HG02870 (cell line): ENCODE results near the gene LTO1.

ENCODE experiments used
- ATAC-seq: cut with Tn5 transposase; IDR thresholded peaks from one replicate; pipeline ENCODE4 v1.9.1; 2021; ENCODE audit warnings: mild to moderate bottlenecking, moderate library complexity; ENCODE audit not compliant: unreplicated experiment

The LTO1 gene

DNA sequence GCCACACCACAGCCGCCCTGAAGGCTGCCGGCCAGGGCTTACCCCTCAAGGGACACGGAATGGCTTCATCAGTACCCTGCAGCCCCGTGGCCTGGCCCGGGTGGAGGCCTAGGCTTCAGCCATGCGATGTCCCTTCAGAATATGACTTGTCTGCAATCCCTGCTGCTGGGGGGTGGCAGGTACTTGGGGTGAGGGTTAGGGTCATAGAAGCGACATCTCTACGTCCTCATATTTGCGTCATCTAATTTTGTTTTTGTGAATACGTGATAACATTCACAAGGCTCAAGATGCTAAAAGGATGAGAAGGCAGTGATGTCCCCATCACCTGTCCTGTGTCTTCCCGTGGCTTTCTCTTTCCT lies 27.8 kb downstream of the LTO1 start:
- no peak for ATAC-seq

DNA sequence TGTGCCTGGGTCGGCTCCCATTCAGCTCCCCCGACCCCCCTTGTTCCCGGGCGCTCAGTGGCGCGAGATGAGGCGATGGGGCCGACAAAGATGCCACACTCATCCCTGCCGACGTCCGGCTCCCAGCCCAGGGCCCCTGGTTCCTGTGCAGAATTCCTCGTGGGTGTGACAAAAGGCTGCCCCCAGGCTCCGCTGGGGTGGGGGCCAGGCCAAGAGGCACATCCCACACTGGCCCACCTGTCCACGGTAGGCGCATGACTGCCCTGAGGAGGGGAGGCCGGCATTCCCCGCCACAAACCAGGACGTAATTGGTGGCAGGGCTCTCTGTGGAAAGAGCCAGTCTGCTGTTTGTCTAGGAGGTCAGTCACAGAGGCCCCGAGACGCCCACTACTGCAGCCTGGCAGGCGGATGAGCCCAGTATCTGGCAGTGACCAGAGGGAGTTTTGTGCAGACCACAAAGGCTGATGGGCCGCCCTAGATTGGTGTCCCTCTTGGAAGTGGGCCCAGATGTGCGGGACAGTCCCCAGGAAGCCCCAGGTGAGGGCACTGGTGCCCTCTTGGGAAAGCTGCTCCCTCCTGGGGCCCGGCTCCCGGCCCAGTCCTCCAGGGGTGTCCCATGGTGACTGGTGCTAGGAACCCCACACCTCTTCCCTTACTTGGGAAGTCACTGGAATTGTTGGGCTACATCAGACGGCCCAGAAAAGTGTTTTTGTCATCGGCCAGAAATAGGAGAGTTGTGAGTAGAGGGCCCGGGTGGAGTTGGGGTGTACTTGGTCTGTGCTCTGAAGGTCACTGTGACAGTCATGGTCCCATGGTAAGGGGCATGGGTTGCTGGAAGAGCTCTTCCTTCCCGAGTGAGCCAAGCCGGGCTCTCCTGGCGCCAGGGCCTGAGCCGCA lies 28.4 kb downstream of the LTO1 start:
- ATAC-seq: no peak

DNA sequence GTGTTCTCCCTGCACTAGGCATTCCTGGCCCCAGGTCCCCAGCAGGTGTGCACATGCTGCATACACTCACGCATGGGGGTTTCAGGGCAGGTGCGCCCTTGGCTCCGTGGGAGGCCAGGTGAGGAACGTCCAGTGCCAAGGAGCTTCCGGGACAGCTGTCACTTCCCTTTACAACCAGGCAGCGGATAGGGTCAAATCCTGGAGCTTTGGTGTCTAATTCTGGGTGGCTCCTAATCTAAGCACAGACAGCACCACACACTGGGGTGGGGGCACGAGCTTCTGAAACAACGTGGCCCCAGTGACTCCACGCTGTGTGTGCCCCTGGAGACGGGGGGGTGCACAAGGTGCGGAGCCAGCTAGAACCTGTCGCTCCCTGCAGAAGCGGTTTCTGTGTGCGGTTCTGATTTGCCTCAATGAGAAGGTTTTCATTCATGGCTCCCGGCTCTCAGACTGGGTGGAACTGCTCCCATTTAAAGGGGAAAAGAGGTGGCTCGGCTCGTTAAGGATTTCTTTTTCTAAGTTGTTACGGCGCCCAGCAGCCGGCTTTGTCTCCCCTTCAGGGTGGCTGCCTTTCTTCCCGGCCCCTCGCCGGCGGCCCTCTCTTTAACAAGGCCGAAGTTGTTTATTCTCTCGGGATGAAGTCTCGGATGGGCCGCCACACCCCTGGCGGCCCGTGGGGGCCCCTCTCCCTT lies 29.2 kb downstream of the LTO1 start:
- ATAC-seq: no peak

DNA sequence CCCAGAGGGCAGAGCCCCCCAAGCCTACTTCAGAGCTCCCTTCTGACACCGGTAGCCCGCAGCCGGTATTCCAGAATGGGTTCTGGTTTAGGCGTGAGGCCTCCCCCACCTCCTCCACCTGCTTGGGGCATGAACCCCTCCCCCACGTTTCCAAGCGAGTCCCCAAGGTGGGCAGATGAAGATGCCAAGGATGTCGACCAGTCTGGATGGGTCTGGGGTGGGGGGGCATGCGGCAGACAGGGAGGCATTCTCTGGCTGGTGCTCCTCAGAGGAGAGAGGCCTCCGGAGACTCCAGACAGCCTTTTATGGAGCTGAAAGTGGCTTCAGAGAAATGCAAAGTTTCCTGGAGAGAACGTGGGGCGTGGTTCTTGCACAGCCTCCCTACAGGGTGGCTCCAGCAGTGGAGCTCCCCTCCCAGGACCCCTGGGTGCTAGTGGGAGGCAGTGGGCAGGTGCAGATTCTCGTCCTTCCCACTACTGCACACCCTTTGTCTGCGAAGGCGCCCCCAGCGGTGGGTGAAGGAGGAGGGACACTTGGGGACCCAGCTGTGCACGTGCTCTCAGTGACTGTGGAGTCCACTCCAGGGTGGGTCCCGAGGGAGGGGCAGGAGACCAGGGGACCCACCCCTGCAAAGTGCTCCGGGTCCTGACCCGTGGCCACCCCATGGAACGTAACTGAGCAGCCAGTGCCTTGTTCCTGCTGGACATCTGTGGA lies 30.0 kb downstream of the LTO1 start:
- ATAC-seq: no peak

- no peak for ATAC-seq
These were observed 30.8 kb downstream of the LTO1 start for GRCh38 chr11:69644071-69644961.

- ATAC-seq: no peak
These were observed 31.5 kb downstream of the LTO1 start for GRCh38 chr11:69643646-69644045.

DNA sequence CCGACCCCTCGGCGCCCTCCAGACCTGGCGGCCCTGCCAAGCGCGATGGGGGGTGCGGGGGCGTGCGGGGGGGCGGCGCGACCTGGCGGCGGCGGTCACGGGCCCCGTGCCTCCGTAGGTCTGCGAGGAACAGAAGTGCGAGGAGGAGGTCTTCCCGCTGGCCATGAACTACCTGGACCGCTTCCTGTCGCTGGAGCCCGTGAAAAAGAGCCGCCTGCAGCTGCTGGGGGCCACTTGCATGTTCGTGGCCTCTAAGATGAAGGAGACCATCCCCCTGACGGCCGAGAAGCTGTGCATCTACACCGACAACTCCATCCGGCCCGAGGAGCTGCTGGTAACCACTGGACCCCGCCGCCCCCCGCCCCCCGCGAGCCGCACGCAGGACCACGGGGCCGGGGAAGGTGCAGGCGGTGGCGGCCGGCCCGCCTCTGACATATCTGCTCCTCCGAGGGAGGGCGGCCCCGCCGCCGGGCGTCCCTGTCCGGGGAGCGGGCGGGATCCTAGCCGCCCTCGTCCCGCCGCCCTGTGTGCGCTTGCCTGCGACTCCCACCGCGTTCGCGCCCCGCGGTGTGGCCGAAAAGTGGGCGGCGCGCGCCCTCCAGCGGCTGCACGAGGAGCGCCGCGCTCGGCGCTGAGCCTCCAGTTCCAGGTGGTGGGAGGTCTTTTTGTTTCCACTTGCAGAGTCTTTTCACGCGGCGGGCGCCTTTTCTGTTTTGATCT lies 32.1 kb downstream of the LTO1 start:
- ATAC-seq: no peak

- no peak for ATAC-seq
These were observed 32.6 kb downstream of the LTO1 start for GRCh38 chr11:69642549-69642912.

DNA sequence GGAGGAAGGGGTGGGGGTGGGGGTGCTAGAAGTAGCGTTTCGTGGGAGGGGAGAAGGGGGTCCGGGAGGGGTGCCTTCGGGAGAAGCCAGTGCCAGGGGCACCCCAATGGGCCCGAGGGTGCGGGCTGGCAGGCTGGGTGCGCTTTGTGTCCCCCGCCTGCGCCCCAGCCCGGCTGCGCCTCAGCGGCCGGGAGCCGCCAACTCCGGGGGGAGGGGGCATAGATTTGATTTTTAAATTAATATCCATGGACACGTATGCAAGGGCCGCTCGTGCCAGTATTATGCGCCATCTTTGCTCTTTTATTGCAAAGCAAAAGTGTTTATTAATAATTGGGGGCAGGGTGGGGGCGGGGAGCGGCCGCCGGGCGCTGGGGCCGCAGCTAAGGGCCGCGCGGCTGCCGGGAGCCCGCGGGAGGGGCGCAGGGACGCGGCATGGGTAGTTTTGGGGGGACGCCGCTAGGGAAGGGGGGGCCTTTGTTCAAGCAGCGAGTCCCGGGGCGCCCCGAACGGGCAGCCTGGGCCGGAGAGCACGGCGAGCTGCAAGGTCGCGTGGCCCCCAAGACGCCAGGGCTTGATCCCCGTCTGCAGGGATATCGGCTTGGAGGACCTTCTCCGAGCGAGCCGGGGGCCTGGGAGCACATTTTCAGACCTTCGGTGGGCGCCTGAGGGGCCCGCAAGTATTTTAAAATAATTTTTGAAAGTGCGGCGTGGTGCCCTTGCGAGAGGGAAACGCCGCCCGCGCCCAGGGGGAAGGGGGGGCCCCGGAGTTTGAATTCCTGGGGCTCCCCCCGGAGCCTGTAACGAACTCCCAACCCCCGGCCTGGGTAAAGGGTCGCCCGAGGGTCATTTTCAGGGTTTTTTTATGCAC lies 33.2 kb downstream of the LTO1 start:
- ATAC-seq: no peak

GRCh38 chr11:69640995-69641581 lies 34.1 kb downstream of the LTO1 start, which contains the start of gene CCND1:
Gene CCND1 (plus strand): TSS chr11:69641156. CDS start chr11:69641314, 158 bp downstream.
- no peak for ATAC-seq

- ATAC-seq: no peak
These were observed 34.7 kb downstream of the LTO1 start for GRCh38 chr11:69640260-69640994.

DNA sequence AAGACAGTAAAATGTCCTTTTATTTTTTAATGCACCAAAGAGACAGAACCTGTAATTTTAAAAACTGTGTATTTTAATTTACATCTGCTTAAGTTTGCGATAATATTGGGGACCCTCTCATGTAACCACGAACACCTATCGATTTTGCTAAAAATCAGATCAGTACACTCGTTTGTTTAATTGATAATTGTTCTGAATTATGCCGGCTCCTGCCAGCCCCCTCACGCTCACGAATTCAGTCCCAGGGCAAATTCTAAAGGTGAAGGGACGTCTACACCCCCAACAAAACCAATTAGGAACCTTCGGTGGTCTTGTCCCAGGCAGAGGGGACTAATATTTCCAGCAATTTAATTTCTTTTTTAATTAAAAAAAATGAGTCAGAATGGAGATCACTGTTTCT lies 35.3 kb downstream of the LTO1 start:
- ATAC-seq: no peak

- no peak for ATAC-seq
These were observed 36.0 kb downstream of the LTO1 start for GRCh38 chr11:69638941-69639681.

DNA sequence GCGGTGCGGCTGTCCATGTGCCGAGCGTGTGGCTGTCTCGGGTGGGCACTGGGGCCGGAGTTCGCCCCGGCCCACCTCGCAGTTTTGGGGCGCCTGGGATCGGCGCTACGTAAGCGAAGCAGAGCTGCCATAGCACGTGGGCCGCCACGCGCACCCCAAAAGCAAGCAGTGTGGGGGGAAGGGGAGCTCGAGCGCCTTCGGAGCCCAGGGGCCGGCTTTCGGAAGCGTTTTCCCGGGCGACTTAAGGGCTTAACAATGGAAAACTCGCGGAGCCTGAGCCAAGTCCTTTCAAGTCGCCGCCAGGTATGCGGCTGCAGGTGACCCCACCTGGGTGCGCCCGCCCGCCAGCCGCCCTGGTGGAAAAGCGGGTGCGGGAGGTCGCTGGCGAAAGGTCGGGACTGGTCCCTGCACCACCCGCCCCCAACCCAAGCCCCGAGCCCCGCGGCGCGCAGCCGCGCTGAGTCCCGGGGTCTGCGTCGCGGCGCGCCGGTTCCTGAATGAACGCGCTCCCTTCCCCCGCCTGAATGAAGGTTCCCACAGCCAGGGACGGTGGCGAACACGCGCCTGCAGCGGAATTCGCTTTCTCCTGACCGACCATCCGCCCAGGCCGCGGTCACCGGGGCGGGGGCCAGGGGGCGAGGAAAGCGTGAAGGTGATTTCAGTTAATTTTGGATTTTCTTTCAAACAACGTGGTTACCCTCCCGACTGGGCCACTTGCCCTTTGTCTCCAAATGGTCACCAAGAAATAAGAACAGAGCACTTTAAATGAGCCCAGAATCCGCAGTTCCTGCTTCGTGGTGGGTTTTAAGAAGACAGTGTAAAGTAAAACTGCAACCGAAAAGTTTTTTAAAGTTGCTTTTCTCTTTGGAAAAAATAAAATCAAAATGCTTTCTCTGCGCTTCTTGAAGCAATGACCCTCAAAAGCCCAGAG lies 36.9 kb downstream of the LTO1 start:
- ATAC-seq: no peak

DNA sequence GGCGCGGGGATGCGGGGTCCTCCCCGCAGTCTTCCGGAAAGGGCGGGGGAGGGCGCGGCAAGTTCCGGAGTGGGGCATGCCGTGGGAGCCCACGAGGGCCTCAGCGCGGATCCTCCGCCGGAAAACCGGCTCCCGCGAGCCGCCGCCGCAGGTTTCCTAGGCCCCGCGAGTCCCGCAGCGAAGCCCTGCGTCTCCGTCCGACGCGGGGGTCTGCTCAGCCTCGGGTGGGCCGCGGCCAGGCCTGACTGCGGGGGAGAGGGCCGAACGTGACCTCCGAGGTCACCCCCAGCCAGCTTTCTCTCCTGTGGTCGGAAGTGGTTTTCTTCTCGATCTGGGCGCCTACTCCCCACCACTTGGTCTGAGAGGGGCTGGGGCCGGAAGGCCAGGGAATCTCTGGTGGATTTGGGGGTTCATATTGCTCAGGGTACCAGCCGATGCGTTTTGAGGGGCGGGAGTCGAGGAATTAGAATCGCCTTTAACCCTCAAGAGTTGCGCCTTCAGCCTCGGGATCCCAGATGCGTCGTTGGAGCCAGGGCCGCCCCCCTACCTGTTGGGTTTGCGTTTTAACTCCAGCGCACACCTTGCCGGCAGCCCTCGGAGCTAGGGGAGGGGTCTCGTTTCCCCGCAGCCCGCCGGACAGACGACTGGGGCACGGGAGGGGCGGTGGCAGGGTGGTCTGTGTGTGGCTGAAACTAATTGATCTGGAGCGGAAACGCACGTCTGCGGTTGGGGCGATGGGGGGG lies 37.8 kb downstream of the LTO1 start:
- no peak for ATAC-seq
